ENCODE results near the gene ERC2.

Gene ERC2

GRCh38 chr3:55467099-55467498 is 1001.2 kb downstream of the ERC2 start:
- no peaks in the 10 kb centered on the region for H3F3A ChIP-seq (ENCODE audit: low read depth)
- H3K79me2 ChIP-seq (ENCODE audit: insufficient read depth, low read length), result no peaks in the 10 kb centered on the region
- TF ChIP-seq CTCF (conservative IDR thresholded peaks at IDR 0.05; ENCODE audit: low read length) (no peak), EZH2phosphoT487 (IDR thresholded peaks at IDR 0.05; ENCODE audit: borderline replicate concordance) (no peak)
- H3K9ac ChIP-seq (ENCODE audit: low read depth, low read length, poor library complexity, severe bottlenecking), result no peak overlapping the region
- no peak overlapping the region for H3K4me3 ChIP-seq (ENCODE audit: low read length, poor library complexity, severe bottlenecking)
- H4K20me1 ChIP-seq (ENCODE audit: insufficient read depth, low read length, poor library complexity, severe bottlenecking), result no peaks in the 10 kb centered on the region
- H3K9me3 ChIP-seq (ENCODE audit: insufficient read depth, low read depth, low read length), result no peaks in the 10 kb centered on the region
- H3K36me3 ChIP-seq (ENCODE audit: insufficient read depth, low read length), result no peaks in the 10 kb centered on the region
- H3K4me1 ChIP-seq (ENCODE audit: insufficient read depth, low read length, poor library complexity, severe bottlenecking), result no peaks in the 10 kb centered on the region
- no peaks in the 10 kb centered on the region for H3K9me2 ChIP-seq (replicated peaks; ENCODE audit: low read depth, low read length)
- H2AFZ ChIP-seq (ENCODE audit: low read length), result no peak overlapping the region
- H3K27me3 ChIP-seq (ENCODE audit: insufficient read depth, low read length, poor library complexity, severe bottlenecking), result no peaks in the 10 kb centered on the region
- no peak overlapping the region for H3K4me2 ChIP-seq (ENCODE audit: low read depth, low read length, poor library complexity, severe bottlenecking)

GRCh38 chr3:55466526-55466925 is 1001.7 kb downstream of the ERC2 start:
- Histone ChIP-seq H3K9me2 (replicated peaks; ENCODE audit: low read depth, low read length) (no peaks in the 10 kb centered on the region), H3K4me2 (ENCODE audit: low read depth, low read length, poor library complexity, severe bottlenecking) (no peak overlapping the region), H3K79me2 (ENCODE audit: insufficient read depth, low read length) (no peaks in the 10 kb centered on the region), H2AFZ (ENCODE audit: low read length) (no peak overlapping the region), H4K20me1 (ENCODE audit: insufficient read depth, low read length, poor library complexity, severe bottlenecking) (no peaks in the 10 kb centered on the region), H3K9ac (ENCODE audit: low read depth, low read length, poor library complexity, severe bottlenecking) (no peak overlapping the region), H3K4me1 (ENCODE audit: insufficient read depth, low read length, poor library complexity, severe bottlenecking) (no peaks in the 10 kb centered on the region), H3K27me3 (ENCODE audit: insufficient read depth, low read length, poor library complexity, severe bottlenecking) (no peaks in the 10 kb centered on the region), H3F3A (ENCODE audit: low read depth) (no peaks in the 10 kb centered on the region), H3K4me3 (ENCODE audit: low read length, poor library complexity, severe bottlenecking) (no peak overlapping the region), H3K9me3 (ENCODE audit: insufficient read depth, low read depth, low read length) (no peaks in the 10 kb centered on the region), H3K36me3 (ENCODE audit: insufficient read depth, low read length) (no peaks in the 10 kb centered on the region)
- TF ChIP-seq EZH2phosphoT487 (IDR thresholded peaks at IDR 0.05; ENCODE audit: borderline replicate concordance) (no peak), CTCF (conservative IDR thresholded peaks at IDR 0.05; ENCODE audit: low read length) (no peak)

DNA sequence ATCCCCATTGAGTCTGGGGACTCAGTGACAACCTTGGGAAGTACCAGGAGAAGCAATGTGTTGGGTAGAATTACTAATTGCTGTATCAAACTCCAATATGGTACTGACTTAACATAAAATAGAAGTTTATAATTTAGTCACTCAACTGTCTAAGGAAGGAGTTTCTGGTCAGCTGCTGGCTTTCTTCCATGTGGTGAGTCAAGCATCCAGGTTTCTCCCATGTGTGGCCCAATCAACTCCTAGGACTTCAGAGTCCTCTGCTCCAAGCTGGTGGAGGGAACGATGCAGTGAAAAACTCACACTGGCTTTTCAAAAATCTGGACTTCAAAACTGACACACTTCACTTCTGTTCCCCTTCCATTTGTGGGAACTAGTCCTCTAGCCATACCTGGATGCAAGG is 1006.4 kb downstream of the ERC2 start:
- Histone ChIP-seq H3K27me3 (ENCODE audit: insufficient read depth, low read length, poor library complexity, severe bottlenecking) (no peaks in the 10 kb centered on the region), H3K79me2 (ENCODE audit: insufficient read depth, low read length) (no peaks in the 10 kb centered on the region), H3K4me1 (ENCODE audit: insufficient read depth, low read length, poor library complexity, severe bottlenecking) (no peaks in the 10 kb centered on the region), H3K4me3 (ENCODE audit: low read length, poor library complexity, severe bottlenecking) (no peak overlapping the region), H3K9me3 (ENCODE audit: insufficient read depth, low read depth, low read length) (no peaks in the 10 kb centered on the region), H2AFZ (ENCODE audit: low read length) (no peak overlapping the region), H3K36me3 (ENCODE audit: insufficient read depth, low read length) (no peaks in the 10 kb centered on the region), H3K9ac (ENCODE audit: low read depth, low read length, poor library complexity, severe bottlenecking) (no peak overlapping the region), H4K20me1 (ENCODE audit: insufficient read depth, low read length, poor library complexity, severe bottlenecking) (no peaks in the 10 kb centered on the region), H3F3A (ENCODE audit: low read depth) (no peaks in the 10 kb centered on the region), H3K4me2 (ENCODE audit: low read depth, low read length, poor library complexity, severe bottlenecking) (no peak overlapping the region), H3K9me2 (replicated peaks; ENCODE audit: low read depth, low read length) (no peaks in the 10 kb centered on the region)
- TF ChIP-seq EZH2phosphoT487 (IDR thresholded peaks at IDR 0.05; ENCODE audit: borderline replicate concordance) (no peak), CTCF (conservative IDR thresholded peaks at IDR 0.05; ENCODE audit: low read length) (no peak)
